GM19099 (cell line): ENCODE data around the gene PIAS4.

Source experiments
- POLR2A ChIP-seq: IDR thresholded peaks from 3 replicates; pipeline ENCODE4 v1.6.1; 2011; ENCODE audit warnings: low read depth; ENCODE audit not compliant: insufficient read length; ENCODE audit errors: extremely low read depth

The PIAS4 gene

DNA sequence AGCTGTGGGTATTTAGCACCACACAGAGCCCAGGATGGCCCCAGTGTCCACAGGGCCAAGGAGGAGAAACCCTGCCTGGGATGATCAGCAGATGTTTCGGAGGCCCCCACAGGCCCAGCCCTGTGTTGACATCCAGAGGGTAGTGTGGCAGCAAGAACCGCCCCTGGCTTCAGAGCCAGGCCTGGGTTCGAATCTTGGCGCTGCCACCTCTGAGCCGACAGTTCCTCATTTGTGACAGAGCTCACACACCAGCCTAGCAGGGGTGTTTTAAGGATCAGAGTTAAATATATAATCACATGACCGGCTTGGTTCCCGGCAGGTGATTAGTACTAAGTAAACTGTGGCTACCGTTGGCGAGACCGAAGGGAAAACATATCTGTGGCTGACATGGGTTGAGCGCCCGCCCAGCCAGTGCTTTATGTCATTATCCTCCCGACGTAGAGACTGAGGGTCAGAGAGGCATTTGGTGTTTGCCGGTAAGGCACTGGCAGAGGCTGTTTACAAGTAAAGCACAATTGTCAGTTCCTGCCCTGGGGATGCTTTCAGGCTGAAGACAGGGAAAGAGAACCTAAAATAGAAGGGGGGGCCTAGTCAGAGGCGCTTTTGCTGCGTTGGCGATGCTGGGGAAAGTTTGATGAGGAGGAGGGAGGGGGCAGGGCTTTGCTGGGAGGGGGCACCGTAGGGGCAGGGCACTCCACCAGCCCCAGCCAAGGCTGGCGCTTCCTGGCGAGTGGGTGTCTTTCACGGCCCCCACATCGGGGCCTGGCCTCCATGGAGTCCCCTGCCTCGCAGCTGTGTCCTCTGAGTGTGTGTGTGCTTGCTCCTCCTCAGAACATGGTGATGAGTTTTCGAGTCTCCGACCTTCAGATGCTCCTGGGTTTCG, 4.8 kb downstream of the PIAS4 start:
- TF ChIP-seq POLR2A, result no peak

DNA sequence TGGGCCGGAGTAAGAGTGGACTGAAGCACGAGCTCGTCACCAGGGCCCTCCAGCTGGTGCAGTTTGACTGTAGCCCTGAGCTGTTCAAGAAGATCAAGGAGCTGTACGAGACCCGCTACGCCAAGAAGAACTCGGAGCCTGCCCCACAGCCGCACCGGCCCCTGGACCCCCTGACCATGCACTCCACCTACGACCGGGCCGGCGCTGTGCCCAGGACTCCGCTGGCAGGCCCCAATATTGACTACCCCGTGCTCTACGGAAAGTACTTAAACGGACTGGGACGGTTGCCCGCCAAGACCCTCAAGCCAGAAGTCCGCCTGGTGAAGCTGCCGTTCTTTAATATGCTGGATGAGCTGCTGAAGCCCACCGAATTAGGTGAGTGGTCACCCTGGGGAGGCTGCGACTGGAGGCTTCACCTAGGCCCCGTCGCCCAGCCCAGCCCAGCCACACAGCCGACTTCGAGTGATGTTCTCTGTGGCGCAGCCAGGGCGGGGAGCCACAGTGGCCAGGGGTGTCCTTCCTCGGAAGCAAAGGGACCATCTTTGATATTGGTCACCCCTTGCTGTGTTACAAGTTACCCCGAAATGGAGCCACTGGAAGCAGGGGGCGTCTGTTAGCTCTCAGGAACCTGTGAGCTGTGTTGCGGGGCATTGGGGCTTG, 5.6 kb downstream of the PIAS4 start:
- TF ChIP-seq POLR2A, result no peak

DNA sequence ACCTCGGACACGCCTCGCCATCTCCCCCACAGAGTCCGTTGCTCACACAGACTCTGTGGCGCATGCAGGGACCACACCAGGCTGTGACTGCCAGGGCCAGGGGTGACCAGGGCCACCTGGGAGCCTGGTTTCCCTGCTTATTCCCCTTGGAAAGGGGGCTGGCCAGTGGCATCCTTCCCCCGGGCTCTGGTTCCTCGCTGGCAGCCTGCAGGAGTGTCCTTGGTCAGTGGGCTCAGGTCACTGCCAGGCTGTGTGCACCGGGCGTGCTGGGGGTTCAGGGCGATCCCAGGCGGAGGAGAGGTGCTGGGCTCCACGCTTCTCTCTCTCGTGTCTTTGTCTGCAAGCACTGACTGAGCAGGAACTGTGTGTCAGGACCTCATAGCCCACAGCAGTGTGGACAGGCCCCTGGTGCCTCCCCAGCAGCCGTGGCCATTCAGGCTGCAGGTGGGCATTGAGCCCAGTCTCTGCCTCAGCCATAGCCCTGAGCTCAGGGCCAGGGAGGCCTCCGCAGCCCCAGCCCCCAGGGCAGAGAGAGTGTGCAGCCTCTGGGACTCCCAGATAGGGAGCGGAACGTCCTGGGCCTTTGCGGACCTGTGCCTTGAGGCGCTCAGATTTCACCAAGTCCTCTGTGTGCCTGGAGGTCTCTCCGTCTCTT, 6.5 kb downstream of the PIAS4 start:
- TF ChIP-seq POLR2A, result no peak

DNA sequence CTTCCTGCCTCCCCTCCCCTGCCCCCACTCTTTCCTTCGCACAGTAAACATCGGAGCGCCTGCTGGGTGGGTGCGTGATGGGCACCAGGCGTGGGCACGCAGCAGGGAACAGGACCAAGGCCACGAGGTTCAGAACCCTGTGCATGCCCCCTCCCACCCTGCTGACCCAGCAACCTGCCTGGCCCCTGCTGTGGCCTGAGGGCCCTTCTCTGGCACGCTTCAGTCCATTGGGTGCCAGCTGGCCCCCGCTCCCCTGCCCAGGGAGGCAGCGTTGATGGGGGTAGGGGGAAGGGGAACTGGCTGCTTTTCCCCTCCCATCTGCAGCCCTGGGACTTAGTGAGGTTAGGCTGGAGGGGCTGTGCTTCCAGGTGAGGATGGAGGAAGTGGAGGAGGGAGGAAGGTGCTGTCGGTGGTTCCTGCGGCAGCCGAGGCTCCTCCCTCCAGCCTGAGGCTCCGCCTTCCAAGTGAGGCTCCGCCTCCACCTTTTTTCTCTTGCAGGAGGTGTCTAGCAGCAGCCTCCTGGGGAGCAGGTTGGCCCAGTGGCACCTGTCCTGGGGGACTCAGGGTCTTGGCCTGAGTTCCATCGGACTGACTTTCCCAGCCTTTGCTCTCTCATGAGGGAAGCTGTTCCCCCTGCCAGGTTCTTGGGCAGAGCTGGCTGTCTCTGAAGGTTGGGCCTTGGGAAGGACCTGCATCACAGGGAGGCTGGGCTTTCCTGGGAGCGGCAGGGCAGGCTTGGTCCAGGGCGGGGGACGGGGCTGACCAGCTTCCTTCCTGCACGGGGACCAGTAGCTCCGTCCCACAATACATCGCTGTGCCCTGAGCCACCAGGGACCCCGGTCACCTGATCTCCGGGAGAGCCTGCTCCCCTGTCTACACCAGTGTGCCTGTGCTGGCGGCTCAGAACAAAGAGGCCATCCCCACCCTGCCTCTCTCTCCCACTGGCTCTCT, 7.3 kb downstream of the PIAS4 start:
- TF ChIP-seq POLR2A, result no peak

DNA sequence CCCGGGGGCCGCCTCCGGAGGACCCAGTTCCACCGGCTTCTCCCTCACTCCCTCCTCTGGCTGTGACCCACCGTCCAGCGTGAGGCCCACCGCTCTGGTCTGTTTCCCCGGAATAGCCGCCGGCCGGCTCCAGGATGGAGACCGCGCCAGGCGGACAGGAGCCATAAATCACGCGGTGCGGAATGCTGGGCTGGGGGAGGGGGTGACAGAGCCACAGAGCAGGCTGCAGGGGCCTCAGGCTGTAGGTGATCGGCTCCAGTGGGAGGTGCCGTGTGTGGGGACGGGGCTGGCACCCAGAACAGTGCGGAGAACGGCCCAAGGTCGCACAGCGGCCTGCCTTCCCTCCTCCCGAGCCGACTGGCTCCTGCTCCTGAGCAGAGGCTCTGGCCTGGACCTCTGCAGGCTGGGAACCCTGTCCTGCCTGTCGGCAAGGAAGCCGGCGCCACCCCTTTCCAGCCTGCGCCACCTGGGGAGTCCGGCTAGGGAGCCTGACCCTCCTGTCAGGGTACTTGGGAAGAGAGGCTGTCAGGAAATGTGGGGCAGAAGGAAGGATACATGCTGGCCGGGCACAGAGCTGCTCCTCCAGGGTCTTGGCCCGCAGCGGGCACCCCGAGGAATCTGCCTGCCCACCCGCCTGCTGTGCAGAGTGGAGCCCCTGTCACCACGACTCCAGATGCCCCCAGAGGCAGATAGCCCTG, 8.3 kb downstream of the PIAS4 start:
- no peak for TF ChIP-seq POLR2A

DNA sequence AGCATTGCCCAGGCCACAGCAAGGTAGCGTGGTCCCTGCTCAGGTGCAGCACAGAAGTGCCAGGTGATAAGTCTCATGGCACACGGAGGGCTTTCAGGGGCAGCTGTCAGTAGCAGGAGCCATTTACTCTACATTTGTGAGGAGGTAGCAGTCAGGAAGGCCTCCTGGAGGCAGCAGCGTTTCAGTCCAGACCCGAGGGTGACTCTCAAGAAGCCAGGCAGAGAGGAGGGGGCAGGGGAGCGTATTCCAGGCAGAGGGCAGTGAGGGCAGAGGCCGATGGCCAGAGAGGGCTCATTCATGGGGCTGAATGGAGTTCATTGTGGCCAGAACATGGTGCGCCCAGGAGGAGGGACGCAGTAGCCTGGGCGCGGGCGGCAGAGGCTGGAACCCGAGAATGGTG, 8.9 kb downstream of the PIAS4 start:
- TF ChIP-seq POLR2A, result no peak

DNA sequence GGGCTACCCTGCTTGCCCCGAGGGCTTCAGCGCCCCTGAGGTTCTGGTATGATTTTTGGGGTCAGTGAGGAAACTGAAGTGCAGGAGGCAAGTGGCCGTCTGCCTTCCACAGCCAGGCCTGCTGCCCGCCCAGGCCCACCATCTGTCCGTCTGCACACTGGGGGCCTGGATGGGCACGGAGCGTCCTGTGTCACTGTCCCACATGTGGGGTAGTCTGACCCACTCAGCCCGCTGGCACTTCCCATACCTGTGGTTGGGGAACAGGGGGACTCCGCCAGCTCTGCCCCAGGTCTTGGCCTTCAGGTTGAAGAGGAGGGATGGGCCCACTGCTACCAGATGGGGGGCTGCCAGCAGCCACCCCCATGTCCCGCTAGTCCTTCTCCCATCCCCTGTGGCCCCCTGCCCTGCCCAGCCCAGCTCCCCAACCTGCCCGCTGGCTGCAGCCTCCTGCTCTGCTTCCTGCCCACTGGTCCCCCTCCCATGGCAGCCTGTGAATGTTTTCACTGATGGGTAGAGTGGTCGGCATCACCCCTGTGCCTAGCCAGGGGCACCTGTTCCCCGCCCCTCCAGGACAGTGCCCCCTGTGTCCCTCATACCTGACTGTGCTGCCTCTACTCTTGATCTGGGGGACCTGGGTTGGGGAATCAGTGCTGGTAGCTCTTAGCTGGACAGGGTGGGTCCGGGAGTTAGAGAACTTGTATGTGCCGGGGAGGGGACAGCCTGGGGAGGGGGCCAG, 9.5 kb downstream of the PIAS4 start:
- no peak for TF ChIP-seq POLR2A

DNA sequence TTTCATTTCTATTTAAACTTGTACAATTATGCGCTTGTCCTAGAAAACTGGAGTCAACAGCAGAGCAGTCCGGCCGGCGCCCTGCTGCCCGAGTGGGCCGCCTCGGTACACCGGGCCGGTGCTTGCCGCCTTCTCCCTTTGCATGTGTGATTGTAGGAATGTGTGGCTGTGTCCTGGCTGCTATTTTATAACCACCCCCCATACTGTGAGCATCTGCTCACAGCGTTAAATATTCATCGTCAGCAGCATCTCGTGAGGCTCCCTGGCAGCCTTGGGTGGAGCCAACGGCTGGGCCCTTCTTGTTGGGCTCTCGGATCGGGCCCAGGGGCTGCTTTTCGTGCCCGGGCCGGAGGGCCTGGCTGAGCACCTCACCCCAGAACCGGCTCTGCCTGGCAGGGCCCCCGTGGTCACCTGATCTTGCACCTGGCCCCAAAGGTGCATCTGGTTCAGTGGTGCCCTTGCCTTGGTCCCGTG, 10.6 kb downstream of the PIAS4 start:
- no peak for TF ChIP-seq POLR2A

DNA sequence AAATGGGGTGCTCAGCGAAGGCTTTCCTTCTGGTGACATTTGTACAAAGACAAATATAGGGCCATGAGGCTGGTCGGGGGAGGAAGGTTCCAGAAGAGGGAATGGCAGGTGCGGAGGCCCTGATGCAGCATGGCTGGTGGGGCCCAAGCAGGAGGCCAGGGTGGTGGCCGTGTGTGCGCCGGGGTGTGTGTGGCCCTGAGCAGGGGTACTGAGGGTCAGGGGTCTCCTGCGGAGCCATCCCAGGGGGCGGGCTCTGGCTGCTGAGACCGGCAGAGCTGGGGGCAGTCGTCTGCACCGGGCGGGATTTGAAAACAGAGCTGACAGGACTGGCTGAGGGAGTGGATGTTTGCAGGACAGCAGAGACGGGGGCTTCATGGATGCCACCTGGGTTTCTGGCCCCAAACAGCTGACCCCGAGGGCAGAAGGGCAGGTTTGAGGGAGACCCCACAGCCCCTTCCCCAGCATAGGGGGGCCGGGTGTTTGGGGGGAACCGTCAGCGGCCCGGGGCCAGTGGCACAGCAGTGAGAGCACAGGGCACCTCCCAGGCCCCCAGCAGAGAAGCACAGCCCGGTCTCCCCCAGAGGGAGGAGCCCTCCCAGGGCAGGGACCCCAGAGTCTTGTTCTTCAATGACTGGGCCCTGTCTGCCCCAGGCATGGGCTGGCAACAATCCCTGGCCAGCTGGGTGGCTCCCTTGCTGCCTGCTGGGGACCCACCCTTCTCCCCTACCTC, 11.4 kb downstream of the PIAS4 start:
- no peak for TF ChIP-seq POLR2A

DNA sequence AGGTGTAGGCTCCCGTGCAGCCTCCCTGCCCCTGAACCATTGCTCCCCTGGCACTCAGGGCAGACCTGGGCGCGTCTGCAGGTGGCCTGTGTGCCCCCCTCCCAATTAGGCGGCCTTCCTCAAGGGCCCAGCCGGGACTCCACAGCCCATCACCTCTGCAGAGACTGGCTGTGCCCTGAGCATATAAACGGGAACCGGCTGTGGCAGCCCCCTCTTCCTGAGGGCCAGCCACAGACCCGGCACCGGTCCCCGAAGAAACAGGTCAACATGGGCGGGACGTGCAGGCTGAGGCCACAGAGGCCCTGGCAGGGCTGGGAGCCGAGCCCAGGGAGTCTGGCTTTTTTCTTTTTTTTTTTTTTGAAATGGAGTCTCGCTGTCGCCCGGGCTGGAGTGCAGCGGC, 12.0 kb downstream of the PIAS4 start:
- TF ChIP-seq POLR2A, result no peak

DNA sequence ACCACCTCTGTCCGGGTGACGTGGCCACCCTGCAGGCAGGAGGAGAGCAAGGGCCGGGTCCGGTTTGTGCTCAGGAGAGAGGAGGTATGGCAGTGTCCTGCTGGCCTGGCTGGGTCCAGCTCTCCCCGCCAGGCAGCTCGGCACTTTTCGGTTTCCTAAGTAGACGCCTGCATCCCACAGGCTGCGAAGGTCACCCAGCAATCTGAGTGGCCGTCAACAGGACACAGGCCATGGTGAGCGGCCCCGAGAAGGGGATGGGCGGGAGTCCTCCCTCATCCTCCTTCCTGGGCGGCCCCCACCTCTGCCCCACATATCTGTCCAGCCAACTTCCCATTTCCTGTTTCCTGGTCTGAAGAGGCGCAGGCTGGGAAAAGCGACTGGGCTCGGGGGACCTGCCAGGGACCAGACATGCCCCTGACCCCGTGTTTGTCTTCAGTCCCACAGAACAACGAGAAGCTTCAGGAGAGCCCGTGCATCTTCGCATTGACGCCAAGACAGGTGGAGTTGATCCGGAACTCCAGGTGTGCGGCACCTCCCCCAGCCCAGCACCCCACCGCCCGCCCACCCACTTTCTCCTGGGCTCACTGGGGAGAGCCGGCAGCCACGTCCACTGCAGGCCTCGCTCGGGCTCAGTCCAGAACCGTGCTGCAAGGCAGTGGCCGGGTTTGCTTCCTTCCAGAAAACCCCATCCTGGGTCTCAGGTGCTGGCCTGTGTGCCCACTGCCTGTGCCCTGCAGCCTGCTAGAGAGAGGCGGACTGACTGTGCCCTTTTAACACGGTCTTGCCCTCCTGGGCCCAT, 16.3 kb downstream of the PIAS4 start:
- TF ChIP-seq POLR2A, result no peak

DNA sequence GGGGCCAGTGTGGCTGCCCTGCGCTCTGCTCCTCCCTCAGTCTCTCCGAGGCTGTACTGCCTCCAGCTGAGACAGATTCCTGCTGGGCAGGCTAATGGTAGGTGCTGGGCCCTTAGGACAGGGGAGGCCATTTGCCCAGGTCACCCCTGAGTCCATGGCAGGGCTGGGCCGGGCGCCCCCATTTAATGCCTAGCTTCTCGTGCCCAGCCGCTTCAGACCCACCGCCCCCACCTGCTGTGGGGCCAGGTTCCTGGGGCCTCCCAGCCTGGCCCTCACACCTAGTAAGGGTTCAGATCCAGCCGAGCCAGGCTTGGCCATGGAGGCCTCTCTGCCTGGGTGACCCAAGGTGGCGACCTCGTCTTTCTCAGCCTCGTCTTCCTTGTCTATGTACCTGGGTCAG, 17.8 kb downstream of the PIAS4 start:
- no peak for TF ChIP-seq POLR2A
